OCI-M1 (cell line): Measurements from ENCODE around the gene PWWP3B.
"Not testable (repeated sequence)": the region's sequence is repeated elsewhere in the genome, so short reads cannot be mapped to it uniquely, and the experiment has no call there.

ENCODE experiments used
- DNase-seq: peaks from one replicate; lab custom pipeline; 2025; lab: John Stamatoyannopoulos, UW

PWWP3B gene

DNA sequence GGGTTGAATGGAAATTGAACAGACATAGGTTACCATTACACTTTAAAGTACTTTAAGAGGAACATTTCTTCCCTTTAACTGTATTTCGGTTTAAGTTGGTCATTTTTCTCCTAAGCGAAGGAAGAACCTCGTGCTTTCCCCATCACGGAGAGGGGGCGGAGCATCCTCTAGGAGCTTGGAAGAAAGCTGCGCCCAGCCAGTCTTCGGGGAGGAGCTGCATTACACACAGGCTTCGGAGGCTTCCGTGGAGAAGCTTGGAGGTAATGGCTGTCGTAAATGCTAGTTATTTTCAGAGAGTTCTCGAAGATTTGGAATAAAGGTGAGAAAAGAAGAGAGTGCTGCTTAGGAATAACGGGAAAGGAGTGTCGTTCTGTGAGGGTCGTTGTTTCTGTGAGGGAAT, at the start of gene PWWP3B:
TSS of gene PWWP3B (plus strand) at position 199 of the 400 bp plus-strand sequence. CDS start 37,128 bp downstream, outside the sequence.
- DNase-seq = no peak

DNA sequence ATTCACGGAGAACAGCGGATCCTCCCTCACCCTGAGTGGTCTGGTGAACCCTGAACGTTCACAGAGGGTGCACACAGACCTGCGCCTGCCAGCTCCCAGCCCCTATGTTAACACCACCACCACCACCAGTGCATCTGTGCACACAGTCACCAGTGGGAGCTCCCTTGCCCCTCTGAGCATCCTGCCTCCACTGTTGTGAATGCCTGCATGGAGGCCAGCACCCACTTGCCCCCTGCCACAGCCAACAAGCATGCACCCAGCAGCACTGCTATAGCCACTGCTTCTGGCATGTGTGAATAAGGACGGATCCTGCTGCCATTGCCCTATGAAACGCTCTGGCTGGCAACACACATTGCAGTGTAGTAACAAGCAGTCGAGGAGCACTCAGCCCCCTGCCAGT, 29.1 kb upstream of the PWWP3B start:
- DNase-seq = no peak

- peak; percentile 87 for DNase-seq
These were observed 23.1 kb upstream of the PWWP3B start for GRCh38 chrX:106144755-106145639.

GRCh38 chrX:106150701-106151100, 17.4 kb upstream of the PWWP3B start:
- peak; percentile 4 for DNase-seq

DNA sequence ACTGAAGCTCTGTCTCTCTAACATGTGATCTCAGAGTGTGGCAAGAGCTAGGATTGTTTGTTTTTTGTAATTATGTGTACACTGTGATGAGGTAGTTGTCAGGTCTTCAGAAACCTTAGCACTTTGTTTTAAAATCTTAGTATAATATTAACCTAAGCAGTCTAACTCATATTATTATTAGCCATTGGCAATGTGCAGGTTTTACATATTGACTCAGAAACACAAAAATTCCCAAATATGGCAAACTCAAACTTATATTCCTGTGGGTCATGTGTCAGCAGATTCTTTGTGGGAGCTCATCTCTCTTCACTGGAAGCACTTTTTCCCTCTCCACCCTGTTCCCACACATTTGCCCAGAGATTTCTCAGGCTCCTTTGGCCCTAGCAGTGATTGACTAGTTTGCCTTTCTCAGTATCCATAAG, 8.2 kb upstream of the PWWP3B start:
- no peak for DNase-seq

- DNase-seq = peak; percentile 51
These were observed 2.2 kb downstream of the PWWP3B start for GRCh38 chrX:106170318-106170717.

DNA sequence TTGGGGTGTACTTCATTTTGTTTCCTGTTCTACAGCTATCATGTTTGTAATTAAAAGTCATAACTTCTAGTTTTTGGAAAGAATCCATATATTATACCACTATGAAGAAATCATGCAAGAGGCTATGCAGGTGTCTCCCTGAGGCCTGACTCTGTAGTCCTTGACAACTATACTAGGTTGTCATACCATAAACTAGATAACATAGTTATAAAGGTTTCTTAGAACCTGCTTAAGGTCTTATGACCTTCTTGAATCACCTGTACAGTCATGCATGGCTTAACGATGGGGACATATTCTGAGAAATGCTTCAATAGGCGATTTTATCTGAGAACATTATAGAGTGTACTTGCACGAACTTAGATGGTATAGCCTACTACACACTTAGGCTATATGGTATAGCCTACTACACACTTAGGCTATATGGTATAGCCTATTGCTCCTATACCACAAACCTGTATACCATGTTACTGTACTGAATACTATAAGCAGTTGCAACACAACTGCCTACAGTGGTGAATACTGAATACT, 3.3 kb downstream of the PWWP3B start:
- no peak for DNase-seq

- no peak for DNase-seq
These were observed 9.2 kb downstream of the PWWP3B start for GRCh38 chrX:106177106-106177981.

DNA sequence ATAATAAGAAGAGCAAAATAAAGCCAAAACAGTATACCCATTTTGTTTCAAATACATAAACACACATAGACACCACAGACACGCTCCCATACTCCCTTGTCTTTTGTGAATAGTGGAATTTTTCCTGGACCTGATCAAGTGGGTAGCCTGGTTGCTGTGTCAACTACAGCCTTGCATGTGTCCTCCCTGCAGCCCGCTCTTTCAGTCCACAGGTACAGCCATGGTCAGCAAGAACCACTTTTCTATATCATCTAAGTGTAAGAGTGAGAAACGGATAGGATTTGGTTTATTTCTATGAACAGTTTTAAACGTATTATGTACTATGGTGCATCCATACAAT, 9.8 kb downstream of the PWWP3B start:
- DNase-seq = no peak

GRCh38 chrX:106178826-106179225, 10.7 kb downstream of the PWWP3B start:
- DNase-seq = peak; percentile 6

- DNase-seq = not testable (repeated sequence)
These were observed 15.6 kb downstream of the PWWP3B start for GRCh38 chrX:106183685-106184084.

GRCh38 chrX:106201502-106202178, 33.5 kb downstream of the PWWP3B start:
- no peak for DNase-seq

- peak; percentile 42 for DNase-seq
These were observed 35.2 kb downstream of the PWWP3B start for GRCh38 chrX:106203315-106203714.

DNA sequence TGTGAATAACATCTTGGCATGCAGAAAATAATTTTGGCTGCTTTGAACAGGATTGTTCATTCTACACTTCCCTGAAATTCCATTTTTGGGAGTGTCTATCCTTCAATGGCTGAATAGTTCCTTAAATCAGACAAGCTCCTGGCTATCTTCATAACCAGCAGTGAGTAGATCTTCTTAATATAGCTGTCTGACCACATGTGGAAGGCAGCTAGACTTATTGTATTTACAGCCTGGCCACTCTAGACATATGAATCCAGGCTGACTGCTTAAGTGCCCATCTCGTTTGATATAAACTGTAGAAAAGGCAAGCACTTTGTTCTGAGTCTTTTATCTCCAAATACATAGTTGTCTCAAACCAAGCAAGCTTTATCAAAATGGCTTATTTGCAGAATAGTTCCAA, 40.0 kb downstream of the PWWP3B start:
- DNase-seq = peak; percentile 38
